ENCODE measurements around the gene STIL.
"Not testable (repeated sequence)": the region's sequence is repeated elsewhere in the genome, so short reads cannot be mapped to it uniquely, and the experiment has no call there.

STIL gene

DNA sequence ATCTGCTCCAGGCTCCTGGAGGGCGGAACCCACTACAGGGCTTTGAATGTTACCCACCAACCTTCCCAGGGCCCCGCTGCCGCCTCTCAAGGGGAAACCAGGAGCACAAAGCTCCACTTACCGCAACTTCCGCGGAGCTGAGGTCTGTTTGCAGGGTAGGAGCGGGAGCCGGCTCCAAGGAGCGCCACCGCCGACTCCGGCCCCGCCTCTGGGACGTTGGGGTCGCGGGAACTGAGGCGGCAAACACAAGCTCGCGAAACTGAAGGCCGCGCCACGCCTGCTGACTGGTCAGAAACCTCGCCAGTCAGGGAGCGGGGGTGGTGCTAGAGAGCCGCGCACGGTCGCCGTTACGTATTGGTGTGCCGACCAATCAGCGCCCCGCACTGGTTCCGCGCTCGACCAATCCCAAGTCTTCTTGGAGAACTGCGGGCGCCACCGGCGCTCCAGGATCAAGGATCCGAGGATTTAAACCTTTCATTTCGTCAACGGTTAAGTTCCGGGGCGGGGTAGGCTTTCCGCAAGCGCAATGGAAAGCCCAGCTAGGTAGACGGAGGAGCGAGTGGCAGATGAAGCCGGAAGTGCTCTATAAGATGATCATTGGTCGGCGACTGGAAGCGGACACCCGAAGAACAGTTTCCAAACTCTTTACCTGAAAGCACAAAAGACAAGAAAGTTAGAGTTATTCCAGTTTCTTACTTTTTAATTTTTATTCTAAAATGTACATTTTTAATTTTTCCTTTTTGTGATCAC, at the start of gene STIL:
TSS of gene STIL (minus strand) at position 233 of the 750 bp plus-strand sequence. CDS start 3,828 bp downstream, outside the sequence.
- peak; percentile 98 for DNase-seq

DNA sequence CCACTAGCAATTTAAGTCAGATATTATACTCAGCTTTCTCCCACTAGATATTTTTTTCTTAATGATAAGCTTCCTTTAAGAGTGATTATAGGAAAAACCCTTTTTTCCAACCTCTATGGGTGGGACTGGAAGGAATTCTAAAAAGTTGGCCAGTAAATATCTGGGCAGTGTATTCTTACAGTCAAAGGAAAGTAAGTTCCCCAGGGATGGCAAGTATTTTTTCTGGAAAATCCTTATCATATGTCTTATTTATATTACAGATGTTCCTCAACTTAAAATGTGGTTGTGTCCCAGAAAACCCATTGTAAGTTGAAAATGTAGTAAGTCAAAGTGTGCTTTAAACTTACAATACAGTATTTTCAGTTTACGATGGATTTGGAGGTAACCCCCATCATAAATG, 48.9 kb upstream of the STIL start:
- no peak for DNase-seq

DNA sequence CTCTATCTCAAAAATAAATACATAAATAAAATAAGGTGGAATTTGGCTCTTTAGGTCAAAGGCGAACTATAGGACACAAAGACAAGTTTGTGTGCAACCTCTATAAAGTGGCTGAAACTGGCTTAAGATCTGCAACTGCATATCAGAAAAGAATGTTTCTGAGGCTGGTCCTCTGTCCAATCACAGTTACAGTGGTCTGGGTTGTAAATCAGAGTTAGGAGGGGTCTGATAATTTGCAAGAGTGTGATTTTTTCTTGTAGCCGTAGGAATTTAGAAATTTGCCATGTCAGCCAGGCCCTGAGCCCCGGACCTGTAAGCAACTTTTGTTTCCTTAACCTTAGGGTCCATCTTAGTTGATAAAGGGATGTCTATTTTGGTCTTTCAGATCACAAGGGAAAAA, 47.4 kb upstream of the STIL start:
- DNase-seq, result no peak

DNA sequence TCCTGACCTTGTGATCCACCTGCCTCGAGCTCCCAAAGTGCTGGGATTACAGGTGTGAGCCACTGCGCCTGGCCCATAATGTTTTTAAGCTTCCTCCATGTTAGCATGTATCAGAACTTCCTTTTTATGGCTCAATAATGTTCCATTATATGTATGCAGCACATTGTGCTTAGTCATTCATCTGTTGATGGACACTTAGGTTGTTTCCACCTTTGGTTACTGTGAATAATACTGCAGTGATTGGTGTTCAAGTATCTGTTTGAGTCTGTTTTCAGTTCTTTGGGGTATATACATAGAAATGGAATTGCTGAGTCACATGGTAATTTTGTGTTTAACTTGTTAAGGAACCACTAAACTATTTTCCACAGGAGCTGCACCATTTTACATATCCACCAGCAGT, 37.4 kb upstream of the STIL start:
- no peak for DNase-seq

DNA sequence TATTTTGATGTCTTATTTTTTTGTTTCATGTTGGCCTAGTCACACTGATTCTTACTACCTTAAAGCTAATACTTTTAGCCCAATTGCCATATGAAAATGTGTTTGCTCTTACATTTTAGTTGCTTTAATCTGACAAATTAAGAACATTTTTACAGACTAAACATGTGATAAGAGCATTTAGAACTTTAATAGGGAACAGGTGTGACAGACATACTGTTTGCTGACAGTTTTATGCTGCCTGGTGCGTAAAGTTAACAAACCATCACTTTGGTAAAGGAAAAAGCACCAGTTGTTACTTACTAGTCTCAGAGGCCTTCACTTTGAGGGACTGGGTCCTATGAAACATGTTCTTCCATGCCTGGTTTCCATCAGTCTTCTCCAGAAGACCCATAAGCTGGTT, 34.3 kb upstream of the STIL start:
- DNase-seq, result no peak

DNA sequence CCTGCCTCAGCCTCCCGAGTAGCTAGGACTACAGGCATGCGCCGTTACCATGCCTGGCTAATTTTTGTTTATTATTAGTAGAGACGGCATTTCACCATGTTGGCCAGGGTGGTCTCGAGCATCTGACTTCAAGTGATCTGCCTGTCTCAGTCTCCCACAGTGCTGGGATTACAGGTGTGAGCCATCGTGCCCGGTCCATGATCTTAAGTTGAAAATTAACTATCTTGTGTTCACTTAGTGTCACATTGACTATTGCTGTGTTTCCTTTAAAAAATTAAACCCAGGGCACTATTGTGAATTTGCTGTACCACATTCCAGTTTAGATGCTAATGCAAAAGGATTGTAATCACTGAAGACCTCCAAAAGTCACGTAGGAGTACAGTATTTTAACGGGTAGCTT, 33.8 kb upstream of the STIL start:
- no peak for DNase-seq

DNA sequence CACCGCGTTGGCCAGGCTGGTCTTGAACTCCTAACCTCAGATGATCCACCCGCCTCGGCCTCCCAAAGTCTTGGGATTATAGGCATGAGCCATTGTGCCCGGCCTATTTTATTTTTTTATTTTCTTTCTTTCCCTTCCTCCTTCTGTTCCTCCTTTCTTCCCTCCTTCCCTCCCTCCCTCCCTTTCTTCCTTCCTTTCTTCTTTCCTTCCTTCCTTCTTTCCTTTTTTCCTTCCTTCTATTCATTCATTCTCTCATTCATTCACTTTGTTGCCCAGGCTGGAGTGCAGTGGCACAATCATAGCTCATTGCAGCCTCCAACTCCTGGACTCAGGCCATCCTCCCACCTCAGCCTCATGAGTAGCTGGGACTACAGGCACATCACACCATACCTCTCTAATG, 33.0 kb upstream of the STIL start:
- DNase-seq, result not testable (repeated sequence)

DNA sequence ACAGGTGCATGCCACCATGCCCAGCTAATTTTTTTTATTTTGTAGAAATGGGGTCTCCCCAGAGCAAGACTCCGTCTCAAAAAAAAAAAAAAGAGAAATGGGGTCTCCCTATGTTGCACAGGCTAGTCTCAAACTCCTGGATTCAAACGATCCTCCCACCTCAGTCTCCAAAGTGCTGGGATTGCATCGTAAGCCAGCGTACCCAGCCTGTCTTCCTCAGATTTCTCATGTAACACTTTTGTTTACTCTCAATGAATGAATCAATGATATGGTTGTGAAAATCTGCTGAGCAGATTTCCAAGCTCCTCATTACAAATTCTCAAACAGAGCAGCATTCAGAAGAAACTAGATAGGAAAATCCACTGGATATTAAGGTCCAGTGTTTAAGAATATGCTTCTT, 26.3 kb upstream of the STIL start:
- no peak for DNase-seq

DNA sequence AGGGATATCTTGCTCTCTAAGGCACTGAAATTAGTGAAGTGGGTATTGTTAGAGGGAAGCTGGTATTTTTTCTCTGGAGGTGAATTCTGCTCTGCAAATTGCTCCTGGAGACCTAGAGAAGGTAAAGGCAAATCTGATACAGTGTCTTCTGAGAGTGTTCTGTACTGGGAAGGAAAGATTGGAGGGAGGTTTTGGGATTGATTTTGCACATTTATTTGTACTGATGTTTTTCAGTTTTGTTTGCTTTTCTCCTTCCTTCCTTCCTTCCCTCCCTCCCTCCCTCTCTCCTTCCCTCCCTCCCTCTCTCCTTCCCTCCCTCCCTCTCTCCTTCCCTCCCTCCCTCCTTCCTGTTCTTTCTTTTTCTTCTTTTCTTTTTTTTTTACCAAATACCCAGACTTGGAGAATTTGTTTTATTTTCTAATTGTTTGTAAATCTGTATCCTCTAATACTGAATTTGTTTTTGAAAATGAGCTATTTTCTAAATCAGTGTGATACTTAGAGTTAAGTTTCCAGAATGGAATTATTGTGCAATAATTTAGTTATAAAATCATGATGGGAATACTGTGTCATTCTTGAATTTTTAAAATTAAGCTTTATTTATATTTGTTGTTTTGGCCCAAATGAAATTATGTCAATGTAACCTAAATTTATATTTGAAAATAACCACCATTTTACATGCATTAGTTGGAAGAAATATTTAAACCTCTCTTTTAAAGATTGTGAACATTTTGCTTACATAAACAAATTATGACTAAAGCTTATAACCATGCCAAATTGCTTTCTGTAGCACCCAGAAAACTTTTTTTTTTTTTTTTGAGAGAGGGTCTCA, 24.5 kb upstream of the STIL start:
- no peak for DNase-seq

DNA sequence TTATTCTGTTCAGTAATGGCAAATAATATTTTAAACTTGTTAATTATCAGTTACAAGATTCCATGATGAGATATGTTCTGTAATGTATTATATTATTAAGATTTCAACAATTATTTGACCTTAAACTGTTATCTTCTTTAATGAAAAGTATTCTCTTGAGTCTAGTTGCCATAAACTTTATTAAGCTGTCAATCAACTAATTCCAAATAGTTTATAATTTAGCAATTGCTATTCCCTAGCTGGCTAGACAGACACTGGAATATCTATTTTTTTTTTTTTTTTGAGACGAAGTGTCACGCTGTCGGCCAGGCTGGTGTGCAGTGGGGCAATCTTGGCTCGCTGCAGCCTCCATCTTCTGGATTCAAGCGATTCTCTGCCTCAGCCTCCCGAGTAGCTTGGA, 23.4 kb upstream of the STIL start:
- DNase-seq, result no peak

DNA sequence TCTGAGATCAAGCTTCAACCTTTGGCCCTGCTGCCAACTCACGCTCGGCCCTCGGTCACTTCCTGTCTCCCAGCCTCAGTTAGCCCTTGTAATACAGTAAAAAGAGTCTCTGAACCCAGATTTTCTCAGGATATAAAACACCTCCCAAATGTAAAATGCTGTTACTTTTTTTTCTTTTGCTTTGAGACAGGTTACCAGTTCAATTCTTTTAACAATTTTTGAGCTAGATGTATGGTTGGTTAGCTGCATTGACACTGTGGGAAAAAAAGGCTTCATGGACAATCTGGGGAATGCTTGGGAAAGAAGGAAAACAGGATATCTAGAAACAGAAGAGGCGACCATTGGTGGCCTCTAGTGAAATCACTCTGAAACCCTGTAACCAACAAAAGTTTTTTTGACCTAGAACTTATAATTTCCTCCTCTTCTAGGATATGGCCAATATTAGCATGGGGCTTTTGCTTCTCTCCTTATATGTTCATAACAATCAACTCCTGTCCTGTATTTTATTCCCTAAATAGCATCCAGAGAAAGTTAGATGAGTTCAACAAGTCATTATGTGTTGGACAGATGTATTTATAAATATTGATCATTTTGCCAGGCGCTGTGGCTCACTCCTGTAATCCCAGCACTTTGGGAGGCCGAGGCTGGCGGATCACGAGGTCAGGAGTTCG, 21.0 kb upstream of the STIL start:
- DNase-seq, result no peak

DNA sequence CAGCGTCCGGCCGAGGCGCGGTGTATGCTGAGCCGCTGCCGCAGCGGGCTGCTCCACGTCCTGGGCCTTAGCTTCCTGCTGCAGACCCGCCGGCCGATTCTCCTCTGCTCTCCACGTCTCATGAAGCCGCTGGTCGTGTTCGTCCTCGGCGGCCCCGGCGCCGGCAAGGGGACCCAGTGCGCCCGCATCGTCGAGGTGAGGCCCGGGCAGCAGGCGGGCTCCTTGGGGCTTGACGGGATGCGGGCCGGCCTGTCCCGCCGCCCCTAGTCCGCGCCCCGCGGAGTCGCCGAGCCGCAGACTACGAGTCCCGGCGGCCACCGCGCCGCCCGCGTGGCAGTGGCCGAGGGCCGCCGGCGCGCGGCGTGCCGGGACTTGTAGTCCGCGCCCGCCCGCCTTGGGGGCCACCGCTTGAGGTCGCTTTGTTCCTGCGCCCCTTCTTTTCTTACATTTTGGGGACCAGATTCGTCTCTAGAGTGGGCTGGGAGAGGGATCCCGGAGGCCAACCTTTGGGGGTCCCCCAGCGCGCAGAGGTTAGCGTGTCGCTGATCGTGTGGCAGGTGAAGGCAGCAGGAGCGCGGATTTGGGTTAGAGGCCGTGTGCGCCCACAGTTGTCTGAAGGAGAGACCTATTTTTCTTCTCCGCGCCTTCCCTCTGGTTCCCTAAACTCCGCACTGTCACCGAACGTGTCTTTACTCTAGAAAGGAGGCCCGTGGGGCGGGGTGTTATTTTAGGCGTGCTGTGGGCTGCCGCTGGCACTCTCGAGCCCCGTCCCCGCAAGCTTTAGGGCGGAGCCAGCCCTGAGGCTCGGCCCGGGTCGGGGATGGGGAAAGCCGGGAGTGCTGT, 20.2 kb upstream of the STIL start:
- DNase-seq, result peak; percentile 71

DNA sequence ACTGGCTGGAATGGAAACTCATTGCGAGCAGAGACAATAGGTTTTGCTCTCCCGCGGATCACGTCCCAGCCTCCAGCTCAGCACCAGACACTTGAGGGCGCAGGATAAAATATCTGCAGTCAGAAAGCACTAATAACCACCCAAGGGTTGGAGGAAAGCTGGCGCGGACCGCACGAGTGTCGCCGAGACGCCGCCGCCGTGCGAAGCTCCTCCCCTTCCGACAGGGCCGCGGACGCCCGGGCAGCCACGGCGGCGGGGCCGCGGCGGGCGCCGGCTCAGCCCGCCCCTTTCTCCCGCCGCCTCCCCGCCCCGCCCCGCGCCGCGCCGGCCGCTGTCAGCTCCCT, 19.6 kb upstream of the STIL start, which contains the start of gene CMPK1:
TSS of gene CMPK1 (plus strand) at position 213 of the 344 bp plus-strand sequence. CDS start 156 bp downstream, outside the sequence.
- DNase-seq, result peak; percentile 84

DNA sequence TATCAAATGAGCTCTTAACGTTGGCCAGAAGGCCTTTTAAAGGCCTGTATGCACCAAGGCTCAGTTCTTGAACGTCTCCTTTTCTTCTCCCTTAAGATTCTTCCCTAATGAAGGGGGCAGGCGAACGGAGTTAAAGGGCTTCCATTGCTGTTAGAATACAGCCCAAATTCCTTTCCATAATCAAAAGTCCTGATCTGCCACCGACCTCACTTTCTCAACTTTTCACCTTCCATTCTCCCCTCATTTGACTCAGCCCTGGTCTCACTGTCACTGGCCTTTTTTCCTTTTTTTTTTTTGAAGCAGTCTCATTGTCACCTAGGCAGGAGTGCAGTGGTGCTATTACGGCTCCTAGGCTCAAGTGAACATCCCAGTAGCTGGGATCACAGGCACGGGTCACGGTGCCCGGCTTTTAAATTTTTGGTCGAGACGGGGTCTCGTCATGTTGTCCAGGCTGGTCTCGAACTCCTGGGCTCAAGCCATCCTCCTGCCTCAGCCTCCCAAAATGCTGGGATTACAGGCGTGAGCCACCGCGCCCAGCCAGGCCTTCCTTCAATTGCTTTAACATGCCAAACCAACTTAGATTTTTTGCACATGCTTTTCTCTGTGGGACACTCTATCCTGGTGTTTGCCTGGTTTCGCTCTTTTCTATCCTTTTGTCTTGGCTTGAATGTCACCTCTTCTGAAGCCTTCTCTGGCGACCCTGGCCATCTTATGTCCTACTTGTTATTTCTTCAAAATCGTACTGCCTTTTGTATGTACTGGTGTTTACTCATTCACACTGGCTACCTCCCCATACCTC, 19.0 kb upstream of the STIL start:
- no peak for DNase-seq

DNA sequence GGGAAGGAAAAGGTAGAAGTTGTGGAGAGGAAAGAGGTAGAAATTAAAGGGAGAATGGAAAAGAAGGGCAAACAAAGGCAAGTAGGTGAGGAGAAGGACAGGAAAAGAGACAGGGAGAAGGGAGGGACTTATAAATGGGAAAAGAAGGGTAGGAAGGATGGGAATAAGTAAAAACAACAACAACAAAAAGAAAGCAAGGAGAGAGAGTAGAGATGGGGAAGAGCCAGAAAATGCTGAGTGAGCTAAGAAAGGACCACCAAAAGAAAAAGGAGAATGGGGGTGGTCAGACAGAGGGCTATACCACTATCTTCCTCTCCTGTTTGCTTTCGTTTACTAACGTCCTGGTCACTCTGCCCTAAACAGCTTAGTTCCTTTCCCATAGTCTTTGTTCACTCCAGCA, 17.9 kb upstream of the STIL start:
- DNase-seq, result no peak

DNA sequence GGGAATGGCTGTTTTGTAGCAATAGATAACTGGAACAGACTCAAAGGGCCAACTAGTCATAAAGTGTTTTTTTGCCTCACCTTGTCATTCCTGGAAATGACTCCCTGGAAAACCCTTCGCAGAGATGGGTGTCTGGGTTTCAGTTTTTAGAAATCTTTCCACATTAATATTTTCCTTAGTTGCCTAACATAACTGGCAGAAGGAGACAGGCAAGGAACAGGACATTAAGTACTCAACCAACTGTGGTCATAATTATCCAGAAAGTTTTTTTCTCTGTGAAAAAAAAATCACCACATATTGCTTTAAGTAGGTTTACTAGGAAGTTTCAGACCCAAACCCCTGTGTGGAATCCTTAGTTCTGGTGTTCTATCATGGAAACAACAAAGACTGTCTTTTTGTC, 16.3 kb upstream of the STIL start:
- DNase-seq, result no peak

DNA sequence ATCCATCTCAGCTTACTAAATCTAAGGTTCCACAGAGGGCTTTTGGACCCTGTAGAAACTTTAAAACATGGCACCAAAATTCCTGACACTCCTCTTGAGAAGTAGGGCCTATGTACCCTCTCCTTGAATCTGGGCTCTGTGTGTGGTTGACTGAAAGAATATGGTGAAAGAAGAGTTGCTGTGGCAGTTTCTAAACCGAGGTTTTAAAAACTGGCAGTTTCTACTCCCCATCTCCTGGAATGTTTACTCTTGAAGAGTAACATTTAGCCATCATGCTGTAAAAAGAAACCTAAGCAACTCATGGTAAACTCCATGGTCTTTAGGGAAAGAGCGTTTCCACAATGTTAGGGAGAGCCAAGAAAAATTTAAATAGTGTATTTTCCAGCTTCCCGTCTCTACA, 15.0 kb upstream of the STIL start:
- no peak for DNase-seq

DNA sequence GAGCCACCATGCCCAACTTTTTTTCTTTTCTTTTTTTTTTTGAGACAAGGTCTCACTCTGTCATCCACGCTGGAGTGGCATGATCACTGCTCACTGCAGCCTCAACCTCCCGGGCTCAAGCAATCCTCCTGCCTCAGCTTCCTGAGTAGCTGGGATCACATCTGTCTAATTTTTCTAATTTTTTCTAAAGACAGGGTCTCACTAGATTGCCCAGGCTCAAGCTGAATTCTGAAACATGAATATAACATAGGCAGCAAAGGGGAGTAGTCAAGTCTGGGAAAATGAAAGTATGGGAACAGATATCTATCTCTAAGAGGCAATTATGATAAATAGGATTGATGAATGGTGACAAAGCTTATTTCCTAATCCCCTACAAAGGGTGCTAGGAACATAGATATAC, 12.3 kb upstream of the STIL start:
- DNase-seq, result no peak

DNA sequence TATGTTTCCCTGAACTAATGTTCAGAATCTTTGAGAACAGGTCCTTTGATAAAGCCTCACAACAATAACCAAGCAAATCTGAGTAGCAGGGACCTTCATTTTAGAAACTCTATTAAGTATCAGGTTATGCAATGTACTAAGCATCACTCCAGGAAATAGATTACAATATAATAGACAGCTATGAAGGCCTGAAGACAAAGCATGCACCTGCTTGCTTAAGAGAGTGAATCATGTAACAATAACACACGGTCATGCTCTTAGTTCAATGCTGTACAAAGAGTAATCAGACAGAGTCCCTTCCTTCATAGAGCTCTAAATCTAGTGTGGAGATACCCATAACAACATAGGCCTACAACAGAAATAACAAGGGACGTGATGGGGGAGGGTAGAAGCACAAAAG, 11.6 kb upstream of the STIL start:
- no peak for DNase-seq

DNA sequence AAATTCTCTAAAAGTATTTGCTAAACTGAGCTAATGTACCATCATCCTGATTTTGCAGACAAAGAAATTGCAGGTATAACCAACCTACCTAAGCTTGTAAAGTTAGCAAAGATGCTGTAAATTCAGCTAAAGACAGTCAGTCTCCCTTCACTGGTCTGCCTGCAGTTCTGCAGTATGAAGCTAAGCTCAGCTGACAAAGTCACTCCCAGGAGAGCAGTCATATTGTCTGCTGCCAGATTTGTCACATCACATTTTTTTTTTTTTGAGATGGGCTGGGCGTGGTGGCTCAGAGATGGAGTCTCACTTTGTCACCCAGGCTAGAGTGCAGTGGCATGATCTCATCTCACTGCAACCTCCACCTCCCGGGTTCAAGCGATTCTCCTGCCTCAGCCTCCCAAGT, 10.7 kb upstream of the STIL start:
- no peak for DNase-seq

DNA sequence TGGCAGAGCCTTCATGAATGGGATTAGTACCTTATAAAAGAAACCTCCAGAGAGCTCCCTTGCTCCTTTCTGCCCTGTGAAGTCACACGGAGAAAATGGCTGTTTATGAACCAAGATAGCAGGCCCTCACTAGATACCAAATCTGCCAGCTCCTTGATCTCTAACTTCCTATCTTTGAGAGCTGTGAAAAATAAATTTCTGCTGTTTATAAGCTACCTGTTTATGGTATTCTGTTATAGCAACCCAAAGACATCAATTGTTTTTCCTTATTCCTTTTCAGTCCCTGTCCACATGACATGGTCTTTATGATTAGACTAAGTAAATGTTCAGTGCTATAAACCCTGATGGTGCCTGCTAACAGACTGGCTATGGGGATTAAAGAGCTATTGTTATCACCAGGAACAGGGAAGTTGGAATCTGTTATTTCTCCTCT, 9.7 kb upstream of the STIL start:
- DNase-seq, result no peak

DNA sequence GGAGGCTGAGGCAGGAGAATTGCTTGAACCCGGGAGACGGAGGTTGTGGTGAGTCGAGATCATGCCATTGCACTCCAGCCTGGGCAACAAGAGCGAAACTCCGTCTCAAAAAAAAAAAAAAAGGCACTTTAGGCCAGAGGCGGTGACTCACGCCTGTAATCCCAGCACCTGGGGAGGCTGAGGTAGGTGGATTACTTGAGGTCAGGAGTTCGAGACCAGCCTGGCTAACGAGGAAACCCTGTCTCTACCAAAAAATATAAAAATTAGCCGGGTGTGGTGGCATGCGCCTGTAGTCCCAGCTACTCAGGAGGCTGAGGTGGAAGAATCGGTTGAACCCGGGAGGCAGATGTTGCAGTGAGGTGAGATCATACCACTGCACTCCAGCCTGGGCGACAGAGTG, 6.0 kb upstream of the STIL start:
- not testable (repeated sequence) for DNase-seq
